Keratinocyte (primary cell): ENCODE measurements around the gene GTF3C4.

Experiments used
- CTCF ChIP-seq, 3 experiments: IDR thresholded peaks in 1 of 3; conservative IDR thresholded peaks in 1 of 3; optimal IDR thresholded peaks in 1 of 3; 2 replicates in 2 of 3; 3 replicates in 1 of 3; pipeline versions ENCODE3 to v1.5.1; 2011; ENCODE audit warnings: low read length in 3 of 3, mild to moderate bottlenecking in 3 of 3, moderate library complexity in 2 of 3, control low read depth in 1 of 3, inconsistent platforms in 1 of 3; ENCODE audit not compliant: insufficient read depth in 2 of 3; ENCODE audit errors: extremely low read depth in 1 of 3
- EZH2 ChIP-seq: IDR thresholded peaks from one replicate; pipeline ENCODE4 v1.6.1; 2012; ENCODE audit warnings: inconsistent platforms, mild to moderate bottlenecking, low read length, moderate library complexity

- TF ChIP-seq CTCF (optimal IDR thresholded peaks at IDR 0.05 in 1 of 3, IDR thresholded peaks at IDR 0.05 in 1 of 3, conservative IDR thresholded peaks at IDR 0.05 in 1 of 3; ENCODE audit: extremely low read depth in 1 of 3, insufficient read depth in 2 of 3, low read length in 3 of 3) = no peak
- TF ChIP-seq EZH2 = no peak
Observed at GRCh38 chr9:132628746-132629145, 41.5 kb upstream of the GTF3C4 start.
